Adrenal gland (tissue), 12 donors: ENCODE results near the gene SUGT1. TPM values are rescaled to one million over a fixed set of nuclear protein-coding genes. Genes with fewer than 3 reads are reported as not detected.
"Not testable (repeated sequence)": the region's sequence is repeated elsewhere in the genome, so short reads cannot be mapped to it uniquely, and the experiment has no call there.

Experiments
- DNase-seq, 7 donors: peaks; one replicate each; pipeline ENCODE4 v3.0.0-alpha.2; 2019 to 2020
- H3K27ac ChIP-seq, 5 donors: fragments of 200-600 bp; sonication (generic) in 4 of 5; 1 replicate in 3 of 5; 2 replicates in 2 of 5; pipeline versions ENCODE4 v1.5.1 to v1.8.0; 2016 to 2020; ENCODE audit warnings: mild to moderate bottlenecking in 1 of 5
- H3K27me3 ChIP-seq: fragments of 200-600 bp; 2 replicates; pipeline ENCODE4 v1.8.0; 2021
- H3K36me3 ChIP-seq, 2 donors: fragments of 200-600 bp; replicated peaks in 1 of 2; 1 replicate in 1 of 2; 2 replicates in 1 of 2; pipeline versions ENCODE4 v1.5.1 to v1.8.0; 2018 to 2022
- H3K4me1 ChIP-seq, 2 donors: fragments of 200-600 bp; replicated peaks in 1 of 2; 1 replicate in 1 of 2; 2 replicates in 1 of 2; pipeline versions ENCODE4 v1.5.1 to v1.8.0; 2018 to 2021
- H3K4me3 ChIP-seq, 4 donors: fragments of 200-600 bp; sonication (generic) in 3 of 4; one replicate each; pipeline ENCODE4 v1.5.1; 2016 to 2018
- H3K9me3 ChIP-seq, 3 donors: fragments of 200-600 bp; sonication (generic) in 1 of 3; replicated peaks in 1 of 3; 1 replicate in 2 of 3; 2 replicates in 1 of 3; pipeline versions ENCODE4 v1.5.1 to v1.8.0; 2016 to 2021
- CTCF ChIP-seq, 6 experiments: fragments of 450-650 bp in 4 of 6; fragments of 200-600 bp in 2 of 6; sonication (generic) in 1 of 6; IDR thresholded peaks; 1 replicate in 5 of 6; 2 replicates in 1 of 6; pipeline versions ENCODE4 v1.5.1 to v1.8.0; 2016 to 2021; ENCODE audit warnings: antibody characterized with exemption in 6 of 6, mild to moderate bottlenecking in 2 of 6, moderate library complexity in 1 of 6
- POLR2A ChIP-seq, 2 donors: fragments of 450-650 bp; IDR thresholded peaks; one replicate each; pipeline ENCODE4 v1.6.1; 2017; ENCODE audit warnings: antibody characterized with exemption in 2 of 2, mild to moderate bottlenecking in 2 of 2, moderate library complexity in 1 of 2
- WGBS, 4 donors: extraction: QIAGEN DNeasy Blood & Tissue Kit in 2 of 4; methylation state at CpG; one replicate each; pipeline versions ENCODE4 v1.1.5 to v1.1.7; 2013 to 2017; 5-methylcytosine and 5-hydroxymethylcytosine counted together
- intact Hi-C, 2 donors: fragments of 100-400 bp; cut with DNase I; formaldehyde crosslinking; loops; one replicate each; pipeline versions ENCODE4 v1.14.1 to v1.15.0; 2022 to 2023
- polyA plus RNA-seq, 3 donors: library from polyadenylated mRNA; stranded (reverse); fragments of 200-250 nt in 2 of 3; fragments of 350-450 nt in 1 of 3; fragmentation: Illumina TruSeq in 1 of 3; extraction: RNeasy Lipid Tissue Mini Kit (QIAGEN cat#74804) in 1 of 3; gene quantifications; one replicate each; pipeline ENCODE4 v1.2.3, GENCODE V29; 2013 to 2014
- total RNA-seq, 9 donors: library from RNA; depleted of rRNA in 4 of 9; stranded (reverse); fragments of >200 nt in 4 of 9; fragments of 120-200 nt in 1 of 9; fragmentation: NEBNext Ultra II Directional in 1 of 9; extraction: Animal tissue kit (Norgen Biotek cat#: 25700) in 1 of 9; gene quantifications; one replicate each; pipeline versions ENCODE4 v1.1.0 to v1.2.4, GENCODE V29; 2013 to 2023
- donor health status: healthy with polysubstance abuse.
- donor health status: Bipolar disorder and iron deficiency.
- donor health status: DM: yes; HTN: yes; CAD: no.
- donor health status: DM: no; HTN: no; CAD: no.
- donor health status: DM: no; HTN: no; CAD: no.
- donor health status: DM: yes; HTN: yes; CAD: no.

Gene SUGT1
- total and polyA plus RNA-seq, 12 donors, result 27.1 to 95.2 (median 43.1) TPM

- intact Hi-C loops, result loop anchor here in 1 of 2 donors (10.0 kb wide), 1 partner anchor 356 kb away; no protein-coding TSS in a partner anchor
- peak; percentile 15 to 62 (median 46) for TF ChIP-seq CTCF (IDR thresholded peaks at IDR 0.05)
- DNase-seq, result peak in 1 of 7 donors; percentile 31
- H3K27ac ChIP-seq, H3K9me3 ChIP-seq, H3K4me1 ChIP-seq, H3K4me3 ChIP-seq, H3K36me3 ChIP-seq, H3K27me3 ChIP-seq: not testable (repeated sequence)
- WGBS, 4 donors, result 54 to 67% (median 57%) methylated on average over 10 of the region's 10 CpGs
Measured at GRCh38 chr13:52609013-52609606, 43.5 kb upstream of the SUGT1 start.

- intact Hi-C loops, result not testable (repeated sequence)
Measured at GRCh38 chr13:52610158-52610557, 42.5 kb upstream of the SUGT1 start.

DNA sequence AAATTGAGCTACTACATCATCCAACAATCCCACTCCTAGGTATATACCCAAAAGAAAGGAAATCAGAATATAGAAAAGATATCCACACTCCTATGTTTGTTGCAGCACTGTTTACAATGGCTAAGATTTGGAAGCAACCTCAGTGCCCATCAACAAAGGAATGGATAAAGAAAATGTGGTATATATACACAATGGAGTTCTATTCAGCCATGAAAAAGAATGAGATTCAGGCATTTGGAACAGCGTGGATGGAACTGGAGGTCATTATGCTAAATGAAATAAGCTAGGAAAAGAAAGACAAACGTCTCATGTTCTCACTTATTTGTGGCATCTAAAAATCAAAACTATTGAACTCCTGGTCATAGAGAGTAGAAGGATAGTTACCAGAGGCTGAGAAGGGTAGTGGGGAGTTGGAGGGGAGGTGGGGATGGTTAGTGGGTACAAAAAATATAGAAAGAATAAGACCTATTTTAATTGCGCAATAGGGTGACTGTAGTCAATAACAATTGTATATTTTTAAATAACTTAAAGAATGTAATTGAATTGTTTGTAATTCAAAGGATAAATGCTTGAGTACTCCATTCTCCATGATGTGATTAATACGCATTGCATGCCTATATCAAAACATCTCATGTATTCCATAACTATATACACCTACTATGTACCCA, 37.4 kb upstream of the SUGT1 start:
- intact Hi-C loops, result no loop called here
- 89 to 94% (median 92%) methylated on average over 4 of the region's 4 CpGs for WGBS, 4 donors
- no peaks in the 10 kb centered on the region for H3K27me3 ChIP-seq
- peaks cover 3 to 5% of the 10 kb centered on the region in 2 donors for H3K4me1 ChIP-seq
- no peak overlapping the region for H3K4me3 ChIP-seq
- no peak for DNase-seq
- no peaks in the 10 kb centered on the region for H3K36me3 ChIP-seq
- TF ChIP-seq CTCF (IDR thresholded peaks at IDR 0.05), result no peak
- TF ChIP-seq POLR2A (IDR thresholded peaks at IDR 0.05), result no peak
- no peaks in the 10 kb centered on the region for H3K9me3 ChIP-seq
- H3K27ac ChIP-seq, result no peak overlapping the region

More at GRCh38 chr13:52610158-52610557, 42.5 kb upstream of the SUGT1 start:
- H3K9me3 ChIP-seq, DNase-seq, H3K36me3 ChIP-seq, H3K4me1 ChIP-seq, H3K4me3 ChIP-seq, H3K27me3 ChIP-seq, H3K27ac ChIP-seq: not testable (repeated sequence)
- 77 to 84% (median 81%) methylated on average over 5 of the region's 5 CpGs for WGBS, 4 donors

GRCh38 chr13:52615812-52616211, 36.8 kb upstream of the SUGT1 start:
- Histone ChIP-seq H3K27ac (no peak overlapping the region), H3K4me3 (no peak overlapping the region), H3K9me3 (no peaks in the 10 kb centered on the region), H3K4me1 (peaks cover 3 to 5% of the 10 kb centered on the region in 2 donors), H3K36me3 (no peaks in the 10 kb centered on the region), H3K27me3 (no peaks in the 10 kb centered on the region)
- DNase-seq, result no peak
- no peak for TF ChIP-seq CTCF (IDR thresholded peaks at IDR 0.05)
- TF ChIP-seq POLR2A (IDR thresholded peaks at IDR 0.05), result no peak
- WGBS, 4 donors, result 78 to 85% (median 81%) methylated on average over 5 of the region's 5 CpGs
- intact Hi-C loops, result no loop called here
